DMS 273 (cell line): Measurements from ENCODE around the gene FANCI.

Source experiments
- DNase-seq: peaks from one replicate; lab custom pipeline; 2025; ENCODE audit not compliant: unreplicated experiment; lab: John Stamatoyannopoulos, UW

FANCI gene

DNA sequence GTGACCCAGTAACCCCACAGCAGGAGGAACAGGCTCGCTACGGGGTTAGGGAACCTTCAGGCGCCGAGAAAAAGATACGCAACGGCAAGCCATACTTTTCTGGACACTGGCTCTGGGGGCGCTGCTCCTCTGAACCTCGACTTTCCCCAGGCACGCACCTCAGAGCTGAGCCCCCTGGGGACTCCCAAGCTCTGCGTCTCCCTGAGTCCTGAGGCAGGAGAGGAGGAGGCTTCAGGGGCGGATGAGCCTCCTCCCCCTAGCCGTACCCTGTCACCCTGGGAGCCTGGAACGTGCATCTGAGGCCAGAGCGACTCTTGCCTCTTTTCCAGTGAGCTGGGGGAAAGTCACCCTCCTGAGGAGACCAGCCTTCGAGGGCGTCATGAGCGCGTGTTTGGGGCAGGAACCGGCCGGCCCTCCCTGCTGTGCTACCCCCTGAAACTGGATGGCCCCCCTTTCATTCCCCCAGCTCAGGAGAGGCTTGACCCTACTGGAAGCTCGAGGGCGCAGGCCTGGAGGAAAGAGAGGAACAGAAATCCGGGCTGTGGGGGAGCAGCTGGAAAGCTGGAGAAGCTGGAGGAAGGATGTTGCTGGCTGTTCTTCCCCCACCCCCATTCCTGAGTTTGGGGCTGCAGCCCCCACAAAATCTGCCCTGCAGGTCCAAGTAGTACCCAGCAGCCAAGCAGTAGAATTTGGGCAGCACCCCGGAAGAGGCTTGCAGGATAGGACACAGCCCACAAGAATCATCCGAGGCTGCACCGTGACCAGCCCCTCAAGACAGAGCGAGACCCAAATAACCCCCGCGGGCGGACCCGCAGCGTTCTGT, 115.9 kb downstream of the FANCI start:
- no peak for DNase-seq

DNA sequence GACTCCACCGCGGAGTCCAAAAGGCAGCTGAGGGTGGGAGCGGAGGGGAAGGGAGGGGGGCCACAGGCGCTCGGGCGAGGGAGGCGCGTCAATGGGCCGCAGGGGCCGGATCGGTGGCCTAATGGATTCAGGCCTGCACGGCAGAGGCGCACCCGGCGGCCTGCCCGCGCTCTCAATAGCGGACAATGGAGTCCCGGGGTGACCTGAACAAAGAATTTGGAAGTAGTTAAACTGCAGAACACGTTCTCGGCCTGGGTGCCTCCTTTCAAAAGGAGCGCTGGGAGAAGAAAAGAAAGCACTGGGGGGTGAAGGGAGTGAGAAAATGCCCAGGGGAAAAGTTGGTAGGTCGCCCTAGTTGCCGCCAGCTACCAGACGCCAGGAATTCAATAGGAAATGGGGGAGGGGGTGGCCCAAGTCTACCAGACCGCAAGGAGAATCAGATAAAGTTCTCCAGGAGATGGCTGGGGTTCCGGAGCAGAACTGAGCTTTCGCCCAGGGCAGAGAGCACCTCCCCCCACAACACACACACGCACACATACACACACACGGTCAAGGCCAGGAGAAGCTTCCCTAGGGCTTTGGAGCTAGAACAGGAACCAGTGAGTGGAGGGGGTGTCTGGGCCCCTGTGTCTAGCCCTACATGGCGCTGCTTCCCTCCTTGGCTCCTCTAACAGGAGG, 116.7 kb downstream of the FANCI start:
- DNase-seq, result no peak

DNA sequence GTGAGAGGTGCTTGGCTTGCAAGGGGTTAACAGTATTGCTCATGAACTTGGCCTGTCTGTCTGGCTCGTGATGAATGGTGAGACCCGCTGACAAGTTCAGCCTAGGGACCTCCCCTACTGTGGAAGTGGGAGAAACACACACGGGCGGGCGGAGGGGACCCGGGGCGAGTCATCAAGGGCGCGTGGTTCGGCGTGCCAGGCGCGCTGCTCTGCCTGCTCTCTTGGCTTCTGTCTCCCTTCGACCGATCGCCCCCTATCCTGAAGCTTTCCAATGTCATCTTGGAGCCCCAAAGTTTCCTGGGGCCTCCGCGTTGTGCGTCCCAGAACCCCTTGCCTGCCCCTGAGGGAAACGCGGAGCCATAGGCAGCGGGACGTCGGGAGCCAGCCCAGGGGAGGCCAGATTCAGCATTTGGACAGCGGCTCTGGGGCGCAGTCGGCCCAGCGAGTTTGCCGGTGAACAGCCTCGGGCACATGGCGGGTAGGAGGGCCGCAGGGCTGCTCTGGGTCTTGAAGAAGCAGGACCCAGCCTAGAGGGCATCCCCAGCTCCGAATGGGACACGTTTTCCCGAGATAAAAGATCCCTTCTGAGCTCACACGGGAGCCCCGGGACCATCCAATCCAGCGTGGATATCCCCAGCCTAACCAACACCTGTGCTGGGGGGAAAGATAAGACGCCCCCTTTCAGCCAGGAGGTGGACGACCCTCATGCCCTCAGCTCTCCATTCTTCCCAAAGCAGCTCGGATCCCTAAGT, 117.8 kb downstream of the FANCI start:
- DNase-seq, result peak; percentile 83

DNA sequence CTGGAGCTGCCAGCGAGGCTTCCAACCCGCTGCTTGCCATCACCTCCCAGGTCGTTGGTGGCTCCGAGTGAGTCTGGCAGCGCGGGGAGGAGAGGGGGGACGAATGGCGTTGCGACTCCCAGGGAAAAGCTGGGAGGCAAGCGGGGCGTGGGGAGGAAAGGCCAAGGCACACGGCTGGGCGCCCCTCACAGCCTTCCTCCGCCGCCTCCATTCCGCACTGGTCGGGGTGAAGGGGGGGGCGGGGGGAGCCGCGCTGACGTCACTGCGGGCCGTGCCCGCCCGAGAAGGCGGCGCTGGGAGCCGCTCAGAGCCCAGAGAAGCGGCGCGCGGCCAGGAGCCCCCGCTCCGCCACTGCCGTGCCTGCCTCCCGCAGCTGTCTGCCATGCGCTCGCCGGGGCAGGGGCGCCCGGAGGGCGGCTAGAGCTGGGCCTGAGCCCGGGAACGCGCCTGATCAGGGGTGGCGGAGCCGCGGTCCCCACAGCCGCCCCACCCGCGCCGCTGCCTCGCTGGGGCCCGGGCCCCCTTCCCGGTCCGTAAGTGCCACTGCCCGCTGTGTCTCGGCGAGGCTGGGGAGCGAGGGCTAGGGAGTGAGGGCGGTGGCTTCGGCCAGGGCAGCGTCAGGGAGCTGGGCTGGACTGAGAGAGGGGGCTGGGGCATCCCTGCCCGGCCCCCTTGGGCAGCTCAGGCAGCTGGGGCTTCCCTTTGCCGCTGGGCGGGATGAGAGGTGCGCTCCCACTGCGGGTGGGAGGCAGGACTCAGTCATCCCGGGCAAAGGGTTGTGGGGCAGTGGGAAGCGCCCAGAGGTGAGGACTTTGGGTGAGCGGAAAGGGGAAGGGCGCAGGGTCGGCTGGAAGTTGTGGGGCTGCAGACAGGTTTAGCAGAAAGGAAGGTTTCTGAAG, 118.7 kb downstream of the FANCI start:
- peak; percentile 80 for DNase-seq

DNA sequence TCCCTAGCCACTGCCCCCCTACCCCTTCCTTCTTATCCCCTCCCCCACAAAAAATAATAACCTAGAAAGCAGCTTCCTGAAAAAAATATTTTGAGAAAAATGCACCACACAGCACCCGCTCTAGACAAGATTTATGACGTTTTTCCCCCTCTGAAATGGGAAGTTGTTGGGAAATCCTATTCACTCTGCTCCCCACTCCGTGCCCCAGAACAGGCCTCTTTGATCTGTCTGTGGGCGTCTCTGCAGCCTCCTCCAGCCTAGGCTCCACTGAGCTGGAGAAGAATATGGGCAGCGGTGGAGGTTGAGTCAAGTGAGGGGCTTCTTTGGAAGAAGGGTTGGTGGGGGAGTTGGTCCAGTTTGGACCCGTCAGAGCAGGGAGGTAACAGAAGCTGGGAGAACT, 119.4 kb downstream of the FANCI start:
- peak; percentile 13 for DNase-seq

DNA sequence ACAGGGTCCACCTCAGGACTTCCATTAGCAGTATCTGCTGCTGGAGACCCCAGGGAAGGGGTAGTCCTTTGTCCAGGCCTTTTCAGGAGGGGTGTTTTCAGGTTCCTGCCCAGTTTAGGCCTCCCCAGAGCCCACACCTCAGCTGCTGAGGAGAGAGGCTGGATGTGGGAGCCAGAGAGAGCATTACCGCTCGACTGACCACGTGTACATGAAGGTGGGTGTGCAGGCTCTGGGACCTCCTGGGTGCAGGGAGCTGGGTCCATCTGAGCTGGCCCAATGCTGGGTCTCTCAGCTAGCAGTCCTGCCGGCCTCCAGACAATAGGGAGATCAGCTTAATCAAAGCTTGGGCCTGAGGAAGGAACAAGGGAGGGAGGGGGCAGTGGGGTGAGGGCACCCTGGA, 120.0 kb downstream of the FANCI start:
- no peak for DNase-seq

DNA sequence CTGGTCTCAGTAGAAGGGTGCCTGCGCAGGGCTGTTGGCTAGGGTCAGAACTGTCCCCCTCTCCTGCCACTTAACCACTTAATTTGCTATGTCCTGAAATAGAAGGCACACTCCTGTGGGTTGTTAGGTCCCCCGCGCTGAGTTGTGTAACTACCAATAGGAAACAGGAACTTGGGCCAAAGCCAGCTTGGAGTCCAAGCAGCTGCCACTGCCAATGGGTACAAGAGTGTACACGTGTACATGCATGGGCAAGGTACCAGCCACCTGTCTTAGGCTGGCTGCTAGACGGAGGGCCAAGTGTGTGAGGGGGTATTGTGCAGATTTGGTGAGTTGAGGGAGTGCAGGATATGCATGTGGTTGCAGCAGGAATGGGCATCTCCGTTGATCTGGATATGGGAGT, 120.6 kb downstream of the FANCI start:
- DNase-seq, result peak; percentile 80

DNA sequence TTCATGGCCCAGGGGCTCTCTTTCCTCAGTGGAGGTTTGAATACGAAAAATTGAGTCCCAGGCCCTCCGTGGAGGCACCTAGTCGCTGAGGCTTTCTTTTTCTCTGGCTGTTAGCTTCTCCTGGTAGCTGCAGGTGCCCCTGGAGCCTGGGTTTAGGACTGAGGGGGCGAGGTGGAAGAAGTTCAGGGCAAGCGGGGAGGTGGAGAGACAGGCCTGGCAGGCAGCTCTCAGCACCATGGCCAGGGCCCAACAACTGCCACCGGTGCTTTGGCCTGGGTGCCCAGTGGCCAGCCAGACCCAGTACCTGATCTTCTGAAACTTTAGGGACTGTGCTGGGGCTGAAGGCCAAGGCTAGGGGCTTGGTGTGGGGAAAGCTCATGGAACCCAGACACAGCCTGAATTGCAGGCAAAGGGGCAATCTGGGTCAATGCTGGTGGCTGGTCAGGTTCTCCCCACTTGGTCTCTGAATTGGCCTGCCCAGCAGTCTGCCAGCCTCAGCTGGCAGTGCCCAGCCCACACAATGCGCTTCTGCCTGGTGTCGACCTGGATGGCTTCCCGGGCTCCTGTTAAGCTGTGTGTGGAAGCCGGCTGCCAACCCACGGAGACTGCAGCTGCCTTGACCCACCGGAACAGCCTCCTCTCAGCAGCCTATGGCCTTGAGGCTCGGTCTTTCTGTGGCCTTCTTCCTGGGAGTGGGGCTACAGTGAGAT, 121.1 kb downstream of the FANCI start:
- DNase-seq, result peak; percentile 12

DNA sequence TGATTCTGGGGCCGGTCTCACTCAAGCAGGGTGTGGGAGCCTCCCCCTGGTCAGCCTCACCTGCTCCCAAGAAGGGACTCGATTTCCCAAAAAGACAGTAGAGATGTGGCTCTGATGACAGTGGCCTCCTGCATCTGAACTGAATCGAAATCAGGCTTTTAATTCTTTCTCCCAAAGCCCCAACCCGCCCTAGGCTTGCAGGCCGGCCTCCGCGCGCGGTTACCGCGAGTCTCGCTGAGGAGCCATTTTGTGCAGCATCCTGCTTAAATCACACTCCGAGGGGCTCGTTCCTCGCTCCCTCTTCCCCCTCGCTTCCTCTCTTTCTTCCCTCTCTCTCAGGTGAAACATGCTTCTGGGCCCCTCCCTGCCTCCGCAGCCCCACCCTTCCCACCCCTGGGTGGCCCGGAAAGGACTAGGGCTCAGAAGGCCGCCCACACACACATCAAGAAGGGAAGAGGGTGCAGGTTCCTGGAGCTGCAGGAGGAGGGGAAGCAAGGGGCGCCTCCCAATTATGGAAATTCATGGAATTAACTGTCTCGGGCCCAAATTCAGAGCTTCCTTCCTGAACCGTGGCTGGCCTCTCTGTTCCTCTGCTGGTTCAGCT, 121.8 kb downstream of the FANCI start:
- DNase-seq, result no peak
